Skeletal muscle cell (primary cell): ENCODE results near the gene GOLIM4.

Source experiments
- DNase-seq: peaks from one replicate; pipeline ENCODE4 v3.0.0-alpha.2; 2010; ENCODE audit warnings: low read depth
- H3K4me3 ChIP-seq: 2 replicates; pipeline ENCODE4 v1.5.1; 2011; ENCODE audit warnings: low read depth, mild to moderate bottlenecking, control low read depth, low read length, moderate library complexity

The GOLIM4 gene

GRCh38 chr3:168100777-168101492, 5.2 kb upstream of the GOLIM4 start:
- H3K4me3 ChIP-seq = no peak overlapping the region
- no peak for DNase-seq

GRCh38 chr3:168097381-168097780, 1.7 kb upstream of the GOLIM4 start:
- H3K4me3 ChIP-seq = no peak overlapping the region
- DNase-seq = no peak

- peak overlapping the region; percentile 95 for H3K4me3 ChIP-seq
- peak; percentile 91 for DNase-seq
Observed at GRCh38 chr3:168096210-168096652, 507 bp upstream of the GOLIM4 start.

- no peak for DNase-seq
Observed at GRCh38 chr3:168094877-168095610, 680 bp downstream of the GOLIM4 start.

GRCh38 chr3:168094580-168094876, 1.2 kb downstream of the GOLIM4 start:
- DNase-seq = no peak
- H3K4me3 ChIP-seq = peak overlapping the region; percentile 95

More at GRCh38 chr3:168094877-168095610, 680 bp downstream of the GOLIM4 start:
- peak overlapping the region; percentile 95 for H3K4me3 ChIP-seq

DNA sequence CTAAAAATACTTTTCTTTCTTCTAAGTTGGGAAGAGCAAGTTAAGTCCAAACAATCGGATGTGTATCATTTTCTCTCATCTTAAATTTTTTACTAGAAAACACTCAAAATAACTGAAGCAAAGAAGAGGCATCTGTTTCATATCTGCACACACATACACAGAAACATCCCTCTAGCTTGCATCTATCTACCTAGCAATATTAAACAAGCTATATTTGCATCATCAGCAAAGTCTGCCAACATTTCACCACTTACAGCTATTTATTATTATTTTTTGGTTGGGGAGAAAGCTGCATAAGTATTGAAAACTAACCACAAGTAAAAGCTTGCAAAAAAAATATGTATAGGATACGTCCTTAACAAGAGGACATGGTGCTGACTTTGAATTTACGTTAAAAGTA, 1.9 kb downstream of the GOLIM4 start:
- DNase-seq = no peak
- H3K4me3 ChIP-seq = peak overlapping the region; percentile 95

- peak overlapping the region; percentile 95 for H3K4me3 ChIP-seq
- DNase-seq = no peak
Observed at GRCh38 chr3:168093229-168093628, 2.5 kb downstream of the GOLIM4 start.

- DNase-seq = no peak
- no peak overlapping the region for H3K4me3 ChIP-seq
Observed at GRCh38 chr3:168091941-168092340, 3.8 kb downstream of the GOLIM4 start.

- no peak for DNase-seq
- H3K4me3 ChIP-seq = no peak overlapping the region
Observed at GRCh38 chr3:168091302-168091858, 4.3 kb downstream of the GOLIM4 start.

DNA sequence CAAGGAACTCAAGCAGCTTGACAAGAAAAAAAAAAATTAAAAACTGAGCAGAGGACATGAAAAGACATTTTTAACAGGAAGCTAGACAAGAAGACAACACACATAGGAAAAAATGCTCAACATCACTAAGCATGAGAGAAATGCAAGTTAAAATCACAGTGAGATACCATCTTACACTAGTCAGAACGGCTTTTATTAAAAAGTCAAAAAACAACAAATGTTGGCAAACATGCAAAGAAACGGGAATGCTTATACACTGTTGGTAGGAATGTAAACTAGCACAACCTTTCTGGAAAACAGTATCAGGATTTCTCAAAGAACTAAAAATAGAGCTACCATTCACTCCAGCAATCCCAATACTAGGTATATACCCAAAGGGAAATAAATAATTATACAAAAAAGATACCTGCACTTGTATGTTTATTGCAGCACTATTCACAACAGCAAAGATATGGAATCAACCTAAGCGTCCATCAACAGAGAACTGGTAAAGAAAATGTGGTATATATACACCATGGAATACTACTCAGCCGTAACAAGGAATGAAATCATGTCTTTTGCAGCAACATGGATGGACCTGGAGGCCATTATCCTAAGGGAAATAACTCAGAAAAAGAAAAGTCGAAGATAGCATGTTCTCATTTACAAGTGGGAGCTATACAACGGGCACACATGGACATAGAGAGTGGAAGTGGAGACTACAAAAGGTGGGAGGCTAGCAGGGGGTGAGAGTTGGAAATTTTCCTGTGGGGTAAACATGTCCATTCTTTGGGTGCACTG, 5.2 kb downstream of the GOLIM4 start:
- no peak for DNase-seq
- H3K4me3 ChIP-seq = no peak overlapping the region

DNA sequence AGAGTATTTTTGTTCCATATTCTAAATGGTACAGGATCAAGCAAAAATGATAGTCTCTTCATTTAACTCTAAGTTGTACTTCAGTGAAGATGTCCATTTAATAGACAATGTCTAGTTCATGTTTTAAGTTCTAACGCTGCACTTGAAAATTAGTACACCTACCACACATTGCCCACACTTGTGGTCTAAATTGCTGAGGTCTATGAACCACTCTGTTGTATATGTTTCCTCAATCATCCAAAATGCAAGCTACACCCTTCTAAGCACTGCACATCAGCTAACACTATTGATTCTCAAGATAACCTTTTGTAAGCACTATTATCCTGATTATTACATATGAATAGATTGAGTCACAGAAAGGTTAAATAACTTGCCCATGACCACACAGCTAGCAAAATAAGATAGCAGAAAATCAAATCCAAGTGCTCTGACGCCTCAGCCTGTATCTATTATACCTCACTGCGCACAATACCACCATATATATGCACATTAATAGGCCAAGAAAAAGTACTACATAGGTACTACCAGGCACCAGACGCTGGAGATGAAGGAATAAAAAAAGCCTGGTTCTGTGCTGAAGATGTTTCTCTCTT, 6.4 kb downstream of the GOLIM4 start:
- DNase-seq = no peak
- H3K4me3 ChIP-seq = no peak overlapping the region

GRCh38 chr3:168088106-168088720, 7.5 kb downstream of the GOLIM4 start:
- no peak for DNase-seq
- H3K4me3 ChIP-seq = no peak overlapping the region

DNA sequence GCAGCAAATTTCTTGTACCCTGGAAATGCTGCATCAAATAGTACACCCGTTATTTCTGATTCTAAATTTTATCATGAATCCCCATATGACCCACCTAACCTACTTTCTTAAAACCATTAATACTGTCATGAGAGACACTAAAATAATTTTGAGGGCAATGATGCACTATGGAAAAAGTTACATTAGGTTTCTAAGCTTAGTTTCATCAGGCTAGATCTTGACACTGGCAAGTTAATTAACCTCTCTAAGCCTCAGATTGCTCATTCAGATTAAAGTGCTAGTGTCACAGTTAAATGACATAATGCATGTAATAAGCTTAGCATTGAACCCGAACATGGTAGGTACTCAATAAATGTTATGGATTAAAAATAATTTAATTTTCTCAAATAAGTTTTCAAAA, 8.2 kb downstream of the GOLIM4 start:
- DNase-seq = no peak
- H3K4me3 ChIP-seq = no peak overlapping the region

DNA sequence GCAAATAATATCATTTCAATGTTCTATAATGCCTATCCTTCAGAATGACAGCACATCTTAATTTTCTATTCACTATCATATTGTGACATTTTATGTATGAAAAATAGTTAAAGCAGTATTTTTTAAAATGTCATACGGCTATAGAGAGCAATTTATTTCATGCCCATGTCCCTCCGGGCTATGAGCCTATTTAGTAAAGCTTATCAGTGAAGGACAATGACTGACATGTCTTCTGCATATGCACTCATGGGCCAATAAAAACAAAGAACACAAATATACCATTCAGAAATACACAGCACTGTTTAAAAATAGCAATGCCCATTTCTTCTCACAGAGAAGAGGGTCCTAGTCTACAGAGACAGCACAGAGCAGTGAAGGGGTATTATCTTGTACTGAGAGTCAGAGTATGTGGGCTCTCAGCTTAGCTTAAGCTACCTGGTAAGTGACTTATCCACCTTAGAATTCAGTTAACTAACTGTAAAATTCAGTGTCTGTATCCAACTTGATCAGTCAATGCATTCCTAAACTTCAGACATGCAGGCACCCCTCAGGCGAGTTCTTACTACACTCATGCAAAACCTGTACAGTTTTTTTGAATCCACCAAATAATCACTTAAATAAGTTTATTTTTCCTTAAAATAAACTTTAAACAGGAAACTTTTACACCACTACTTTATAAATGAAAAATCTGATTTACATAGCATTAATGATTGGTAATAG, 9.0 kb downstream of the GOLIM4 start:
- DNase-seq = no peak
- H3K4me3 ChIP-seq = no peak overlapping the region

DNA sequence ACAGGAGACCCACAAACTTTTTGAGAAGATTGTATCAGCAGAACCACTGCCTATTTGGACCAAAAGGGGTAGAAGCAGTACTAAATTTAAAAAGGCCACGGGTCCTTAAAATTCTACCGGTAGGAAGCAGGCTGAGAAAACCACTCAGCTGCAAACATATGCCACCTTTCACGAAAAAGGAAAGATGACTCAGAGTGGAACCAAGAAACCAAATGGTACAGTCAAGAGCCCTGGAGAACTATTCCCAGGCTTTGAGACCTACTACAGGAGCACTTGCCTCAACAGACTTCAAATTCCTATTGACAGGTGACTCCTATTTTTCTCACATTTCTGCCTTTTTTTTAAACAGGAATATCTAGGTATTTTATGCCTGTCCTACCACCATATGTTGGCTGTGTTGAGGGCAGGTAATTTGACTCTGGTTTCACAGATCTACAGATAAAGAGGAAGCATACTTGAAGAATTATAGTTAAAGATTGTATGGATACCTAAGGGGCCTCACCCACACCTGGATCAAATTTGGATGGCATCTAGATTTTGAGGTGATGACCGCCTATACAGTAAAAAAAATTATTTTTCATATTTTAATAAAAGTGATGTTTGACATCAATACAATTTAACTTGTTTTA, 10.1 kb downstream of the GOLIM4 start:
- DNase-seq = no peak

DNA sequence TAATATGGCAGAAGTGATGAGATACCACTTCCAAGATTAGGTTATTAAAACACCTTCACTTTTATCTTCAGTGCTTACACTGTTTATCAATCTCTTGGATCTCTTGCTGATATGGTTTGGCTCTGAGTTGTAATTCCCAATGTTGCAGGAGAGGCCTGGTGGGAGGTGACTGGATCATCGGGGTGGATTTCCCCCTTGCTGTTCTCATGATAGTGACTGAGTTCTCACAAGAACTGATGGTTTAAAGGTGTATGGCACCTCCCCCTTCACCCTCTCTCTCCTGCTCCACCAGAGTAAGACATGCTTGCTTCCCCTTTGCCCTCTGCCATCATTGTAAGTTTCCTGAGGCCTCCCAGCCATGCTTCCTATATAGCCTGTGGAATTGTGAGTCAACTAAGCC, 11.8 kb downstream of the GOLIM4 start:
- no peak overlapping the region for H3K4me3 ChIP-seq
- DNase-seq = no peak

More for the DNA sequence above, 10.1 kb downstream of the GOLIM4 start:
- H3K4me3 ChIP-seq = no peak overlapping the region

DNA sequence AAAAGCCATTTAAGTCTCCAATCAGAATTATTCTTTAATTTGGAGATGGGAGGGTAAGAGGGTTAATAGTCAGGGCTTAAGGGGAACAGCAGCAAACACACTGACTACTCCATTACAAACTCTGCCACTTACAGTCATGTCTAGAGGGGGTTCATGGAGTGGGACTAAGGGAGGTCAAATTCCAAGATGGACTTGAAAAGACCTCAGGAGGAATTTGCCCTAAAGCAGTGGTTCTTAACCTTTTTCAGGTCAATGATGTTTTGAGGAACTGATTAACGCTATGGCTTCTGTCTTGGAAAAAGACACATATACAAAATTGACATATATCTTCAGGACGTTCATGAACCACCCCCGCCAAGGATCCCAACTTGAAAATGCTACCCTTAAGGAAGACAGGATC, 13.9 kb downstream of the GOLIM4 start:
- H3K4me3 ChIP-seq = no peak overlapping the region

GRCh38 chr3:168081171-168081771, 14.5 kb downstream of the GOLIM4 start:
- no peak overlapping the region for H3K4me3 ChIP-seq
- DNase-seq = no peak

More for the DNA sequence above, 13.9 kb downstream of the GOLIM4 start:
- DNase-seq = no peak
